ENCODE measurements around the gene NXPH4.

NXPH4 gene

DNA sequence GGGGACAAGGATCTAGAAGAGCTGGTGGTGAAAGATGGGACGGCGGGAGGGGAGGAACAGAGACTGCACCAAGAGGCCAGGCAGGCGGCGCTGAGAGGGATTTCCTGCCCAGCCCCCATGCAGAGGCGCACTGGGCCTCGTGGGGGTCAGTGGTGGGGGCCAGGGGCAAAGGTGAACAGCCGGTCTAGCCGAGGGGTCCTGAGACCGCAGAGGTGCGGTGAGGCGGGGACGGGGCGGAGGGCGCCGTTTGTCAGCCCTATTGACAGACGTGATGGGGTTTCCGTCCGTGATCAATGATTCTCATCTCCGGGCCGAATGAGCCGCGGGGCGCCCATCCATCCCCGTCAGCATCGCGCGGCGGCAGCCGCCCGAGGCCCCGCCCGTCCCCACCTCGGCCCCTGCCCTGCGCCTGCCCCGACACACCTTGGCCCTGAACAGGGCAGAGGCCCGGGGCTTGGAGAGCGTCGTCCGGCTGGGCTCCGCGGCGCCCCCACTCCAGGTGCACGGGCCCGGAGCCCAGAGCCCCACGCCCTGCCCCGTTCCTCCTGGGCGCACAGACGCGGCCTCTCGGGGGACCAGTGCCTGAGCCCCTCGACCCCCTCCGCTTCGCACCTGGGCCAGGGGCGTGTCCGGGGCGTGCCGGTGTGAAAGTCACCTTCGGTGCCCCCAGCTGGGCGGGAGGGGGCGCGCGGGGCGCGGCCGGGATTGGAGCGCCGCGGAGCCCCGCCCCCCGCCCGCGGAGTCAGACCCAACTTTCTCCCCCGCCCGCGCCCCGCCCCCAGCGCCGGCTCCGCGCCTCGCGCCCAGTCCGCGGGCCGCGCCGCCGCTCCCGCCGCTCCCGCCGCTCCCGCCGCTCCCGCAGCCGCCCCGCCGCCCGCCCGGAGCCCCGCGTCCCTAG is at the start of gene NXPH4:
NXPH4 (plus strand) TSS at position 781 of the 898 bp plus-strand sequence. CDS start 176 bp downstream, outside the sequence.
- peak; percentile 85 for DNase-seq (ENCODE audit: low spot score)

DNA sequence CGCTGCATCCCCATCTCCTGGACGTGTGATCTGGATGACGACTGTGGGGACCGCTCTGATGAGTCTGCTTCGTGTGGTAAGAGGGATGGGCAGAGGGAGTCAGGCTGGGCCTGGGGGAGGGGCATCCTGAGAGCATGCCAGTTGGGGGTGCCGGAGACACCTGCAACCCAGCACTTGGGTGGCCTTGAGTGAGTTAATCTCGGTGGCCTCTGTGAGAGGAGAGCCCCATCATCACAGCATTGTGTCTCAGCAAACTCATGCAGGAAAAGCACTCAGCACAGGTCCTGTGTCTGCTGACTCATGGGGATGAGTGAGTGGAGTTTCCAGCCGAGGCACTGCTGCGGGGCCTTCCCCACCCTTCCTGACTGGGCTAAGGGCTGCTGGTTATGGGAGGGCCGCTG is 49.6 kb upstream of the NXPH4 start:
- no peak for DNase-seq (ENCODE audit: low spot score)

DNA sequence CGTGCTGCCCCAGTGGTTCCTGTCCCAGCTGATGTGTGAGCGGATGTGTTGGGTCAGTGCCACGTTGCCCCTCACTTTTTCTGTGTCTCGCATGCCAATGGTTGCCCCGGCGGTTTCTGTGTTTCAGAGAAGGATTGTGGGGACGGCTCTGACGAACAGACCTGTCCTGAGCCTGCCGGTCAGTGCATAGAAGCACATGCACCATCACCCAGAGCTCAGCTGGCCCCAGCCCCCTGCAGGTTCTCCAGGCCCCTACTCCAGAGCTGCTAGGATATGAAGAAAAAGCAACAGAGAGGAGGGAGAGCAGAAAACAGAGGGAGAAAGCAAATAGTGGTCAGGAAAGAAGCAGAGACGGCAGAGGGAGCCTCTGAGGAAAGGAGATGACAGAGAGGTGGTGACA is 48.5 kb upstream of the NXPH4 start:
- DNase-seq (ENCODE audit: low spot score): no peak

DNA sequence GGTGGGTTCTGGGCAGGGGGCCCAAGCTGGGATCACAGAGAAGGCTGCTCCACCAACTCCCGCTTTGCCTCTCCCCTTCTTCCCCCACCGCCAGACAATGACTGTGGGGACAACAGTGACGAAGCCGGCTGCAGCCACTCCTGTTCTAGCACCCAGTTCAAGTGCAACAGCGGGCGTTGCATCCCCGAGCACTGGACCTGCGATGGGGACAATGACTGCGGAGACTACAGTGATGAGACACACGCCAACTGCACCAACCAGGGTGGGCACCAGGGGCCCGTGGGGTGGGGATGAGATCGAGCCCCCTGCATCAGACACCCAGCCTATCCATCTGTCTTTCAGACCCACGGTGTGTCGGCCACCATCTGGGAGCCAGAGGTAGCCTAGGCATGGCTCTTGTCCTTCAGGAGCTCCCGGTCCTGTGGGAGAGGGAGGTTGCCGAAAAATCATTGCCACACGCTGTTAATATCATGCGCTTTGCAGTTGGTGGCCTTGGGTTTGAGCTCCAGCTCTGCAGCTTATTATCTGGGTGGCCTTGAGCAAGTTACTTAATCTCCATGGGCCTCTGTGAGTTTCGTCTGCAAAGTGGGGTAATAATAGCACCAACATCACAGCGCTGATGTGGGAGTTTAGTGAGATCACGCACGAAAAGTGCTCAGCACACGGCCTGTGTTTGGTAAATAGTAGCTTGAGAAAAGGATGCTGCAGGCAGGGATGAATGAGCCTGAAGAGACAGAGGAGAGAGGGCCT is 47.4 kb upstream of the NXPH4 start:
- no peak for DNase-seq (ENCODE audit: low spot score)

DNA sequence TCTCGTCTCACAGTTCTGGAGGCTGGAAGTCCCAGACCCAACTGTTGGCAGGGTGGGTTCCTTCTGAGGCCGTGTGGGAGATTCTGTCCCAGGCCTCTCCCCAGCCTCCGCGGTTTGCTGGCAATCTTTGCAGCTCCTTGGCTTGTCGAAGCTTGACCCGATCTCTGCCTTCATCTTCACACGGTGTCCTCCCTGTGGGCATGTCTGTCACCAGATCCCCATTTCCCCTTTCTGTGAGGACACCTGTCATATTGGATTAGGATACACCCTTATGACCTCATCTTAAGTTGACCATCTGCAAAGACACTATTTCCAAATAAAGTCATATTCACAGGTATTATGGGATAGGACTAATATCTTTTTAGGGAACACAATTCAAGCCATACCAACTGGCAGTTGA is 46.6 kb upstream of the NXPH4 start:
- DNase-seq (ENCODE audit: low spot score): no peak

DNA sequence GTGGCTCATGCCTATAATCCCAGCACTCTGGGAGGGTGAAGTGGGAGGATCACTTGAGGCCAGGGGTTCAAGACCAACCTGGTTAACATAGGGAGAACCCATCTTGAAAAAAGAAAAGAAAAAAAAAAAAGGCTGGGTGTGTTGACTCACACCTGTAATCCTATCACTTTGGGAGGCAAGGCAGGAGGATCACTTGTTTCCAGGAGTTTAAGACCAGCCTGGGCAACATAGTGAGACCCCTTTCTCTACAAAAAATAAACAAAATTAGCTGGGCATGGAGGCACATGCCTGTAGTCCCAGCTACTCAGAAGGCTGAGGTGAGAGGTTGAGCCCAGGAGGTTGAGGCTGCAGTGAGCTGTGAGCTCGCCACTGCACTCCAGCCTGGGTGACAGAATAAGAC is 46.2 kb upstream of the NXPH4 start:
- no peak for DNase-seq (ENCODE audit: low spot score)

DNA sequence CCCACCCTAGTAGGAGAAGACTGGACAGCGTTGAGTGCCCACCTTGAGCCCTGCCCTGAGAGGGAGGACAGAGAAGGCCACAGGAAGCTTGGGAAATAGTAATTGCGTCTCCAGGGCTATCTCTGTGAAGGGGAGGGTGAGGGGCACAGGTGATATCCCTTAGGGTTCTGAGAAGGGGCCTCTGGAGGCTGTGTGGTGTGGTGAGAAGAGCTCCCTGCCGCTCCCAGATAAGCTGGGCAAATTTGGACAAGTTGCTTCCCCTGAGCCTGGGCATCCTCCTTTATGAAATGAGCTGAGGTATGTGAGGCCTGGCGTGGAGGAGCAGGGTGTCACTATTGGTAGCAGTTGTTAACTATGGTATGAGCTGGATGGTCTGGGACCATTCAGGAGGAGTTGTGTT is 45.7 kb upstream of the NXPH4 start:
- no peak for DNase-seq (ENCODE audit: low spot score)

DNA sequence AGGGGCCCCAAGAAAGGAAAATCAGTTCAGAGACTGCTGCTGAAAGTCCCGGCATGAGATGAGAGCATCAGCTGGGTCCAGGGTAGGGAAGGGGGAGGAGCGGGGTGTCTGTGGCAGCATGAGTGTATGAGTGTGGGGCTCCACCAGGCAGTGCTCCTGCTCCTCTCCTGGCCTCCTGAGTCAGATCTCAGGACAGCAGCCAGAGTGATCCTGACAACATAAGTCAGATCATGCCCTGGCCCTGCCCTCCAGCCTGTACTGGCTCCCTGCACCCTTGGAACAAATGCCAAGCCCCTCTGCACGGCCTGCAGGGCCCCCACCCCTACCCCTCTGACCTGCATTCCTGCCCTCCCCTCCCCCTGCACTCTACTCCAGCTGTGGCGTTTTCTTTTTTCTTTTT is 44.9 kb upstream of the NXPH4 start:
- no peak for DNase-seq (ENCODE audit: low spot score)

DNA sequence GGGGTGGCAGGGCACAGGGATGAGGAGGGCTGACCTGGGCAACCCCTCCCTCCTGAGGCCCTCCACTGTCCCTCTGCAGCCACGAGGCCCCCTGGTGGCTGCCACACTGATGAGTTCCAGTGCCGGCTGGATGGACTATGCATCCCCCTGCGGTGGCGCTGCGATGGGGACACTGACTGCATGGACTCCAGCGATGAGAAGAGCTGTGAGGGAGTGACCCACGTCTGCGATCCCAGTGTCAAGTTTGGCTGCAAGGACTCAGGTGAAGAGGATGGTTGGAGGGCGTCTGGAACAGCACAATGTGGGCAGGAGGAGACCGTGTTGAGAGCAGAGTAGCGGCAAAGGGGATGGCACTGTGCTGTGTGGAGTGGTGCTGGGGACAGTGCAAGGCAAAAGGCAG is 43.5 kb upstream of the NXPH4 start:
- peak; percentile 89 for DNase-seq (ENCODE audit: low spot score)

DNA sequence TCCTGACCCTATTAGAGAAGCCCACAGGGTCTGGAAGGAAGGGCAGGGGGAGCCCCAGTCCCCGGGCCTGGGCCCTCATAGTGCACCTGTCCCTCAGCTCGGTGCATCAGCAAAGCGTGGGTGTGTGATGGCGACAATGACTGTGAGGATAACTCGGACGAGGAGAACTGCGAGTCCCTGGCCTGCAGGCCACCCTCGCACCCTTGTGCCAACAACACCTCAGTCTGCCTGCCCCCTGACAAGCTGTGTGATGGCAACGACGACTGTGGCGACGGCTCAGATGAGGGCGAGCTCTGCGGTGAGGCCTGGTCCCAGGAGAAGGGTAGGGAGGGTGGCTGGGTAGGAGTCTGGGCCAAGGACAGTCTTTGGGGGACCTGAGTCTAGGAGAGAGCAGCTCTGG is 42.9 kb upstream of the NXPH4 start:
- no peak for DNase-seq (ENCODE audit: low spot score)

DNA sequence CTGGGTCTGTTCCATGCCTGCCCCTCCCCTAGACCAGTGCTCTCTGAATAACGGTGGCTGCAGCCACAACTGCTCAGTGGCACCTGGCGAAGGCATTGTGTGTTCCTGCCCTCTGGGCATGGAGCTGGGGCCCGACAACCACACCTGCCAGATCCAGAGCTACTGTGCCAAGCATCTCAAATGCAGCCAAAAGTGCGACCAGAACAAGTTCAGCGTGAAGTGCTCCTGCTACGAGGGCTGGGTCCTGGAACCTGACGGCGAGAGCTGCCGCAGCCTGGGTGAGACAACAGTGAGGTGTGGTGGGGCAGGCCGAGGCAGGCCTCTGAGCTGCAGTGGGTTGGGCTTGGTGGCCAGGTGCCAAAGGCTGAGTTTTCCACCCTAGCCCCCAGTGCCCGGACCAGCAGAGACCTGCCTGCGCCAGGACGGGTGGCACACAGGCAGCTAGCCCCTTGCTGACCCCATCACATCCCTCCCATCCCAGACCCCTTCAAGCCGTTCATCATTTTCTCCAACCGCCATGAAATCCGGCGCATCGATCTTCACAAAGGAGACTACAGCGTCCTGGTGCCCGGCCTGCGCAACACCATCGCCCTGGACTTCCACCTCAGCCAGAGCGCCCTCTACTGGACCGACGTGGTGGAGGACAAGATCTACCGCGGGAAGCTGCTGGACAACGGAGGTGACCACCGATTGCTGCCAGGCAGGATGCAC is 41.0 kb upstream of the NXPH4 start:
- peak; percentile 95 for DNase-seq (ENCODE audit: low spot score)

DNA sequence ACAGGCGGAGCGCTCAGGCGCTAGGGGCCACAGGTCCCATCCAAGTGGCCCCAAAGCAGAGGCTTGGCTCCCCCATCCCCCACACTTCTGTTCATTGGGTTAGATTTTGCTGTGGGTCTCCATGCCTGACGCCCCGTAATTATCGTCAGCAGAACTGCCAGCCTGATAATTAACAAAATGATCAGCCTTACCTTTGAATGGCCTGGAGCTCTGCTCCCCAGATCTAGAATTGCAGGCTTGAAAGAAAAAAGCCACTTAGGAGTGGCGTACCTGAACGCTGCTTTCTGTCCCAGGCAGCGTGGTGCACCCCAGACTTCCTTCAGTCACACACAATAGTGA is 40.5 kb upstream of the NXPH4 start:
- no peak for DNase-seq (ENCODE audit: low spot score)

DNA sequence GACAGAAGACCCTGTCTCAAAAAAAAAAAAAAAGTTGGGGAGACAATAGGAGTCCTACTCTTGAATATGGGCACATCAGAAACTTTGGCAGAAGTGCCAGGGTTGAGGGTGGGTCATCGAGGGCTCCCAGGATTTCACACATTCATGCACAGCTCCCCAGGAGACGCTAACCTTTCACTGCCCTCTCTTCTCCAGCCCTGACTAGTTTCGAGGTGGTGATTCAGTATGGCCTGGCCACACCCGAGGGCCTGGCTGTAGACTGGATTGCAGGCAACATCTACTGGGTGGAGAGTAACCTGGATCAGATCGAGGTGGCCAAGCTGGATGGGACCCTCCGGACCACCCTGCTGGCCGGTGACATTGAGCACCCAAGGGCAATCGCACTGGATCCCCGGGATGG is 39.7 kb upstream of the NXPH4 start:
- no peak for DNase-seq (ENCODE audit: low spot score)

DNA sequence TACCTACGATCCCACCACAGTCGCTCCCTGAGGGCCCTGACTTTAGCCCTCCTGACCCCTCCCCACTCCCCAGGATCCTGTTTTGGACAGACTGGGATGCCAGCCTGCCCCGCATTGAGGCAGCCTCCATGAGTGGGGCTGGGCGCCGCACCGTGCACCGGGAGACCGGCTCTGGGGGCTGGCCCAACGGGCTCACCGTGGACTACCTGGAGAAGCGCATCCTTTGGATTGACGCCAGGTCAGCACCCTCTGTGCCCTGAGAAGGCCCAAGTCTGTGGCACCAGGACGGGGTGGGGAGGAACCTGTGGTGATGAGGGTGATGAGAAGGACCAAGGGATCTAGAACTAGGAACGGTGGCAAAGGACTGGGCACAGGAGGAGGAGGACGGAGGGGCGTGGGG is 39.2 kb upstream of the NXPH4 start:
- DNase-seq (ENCODE audit: low spot score): no peak

DNA sequence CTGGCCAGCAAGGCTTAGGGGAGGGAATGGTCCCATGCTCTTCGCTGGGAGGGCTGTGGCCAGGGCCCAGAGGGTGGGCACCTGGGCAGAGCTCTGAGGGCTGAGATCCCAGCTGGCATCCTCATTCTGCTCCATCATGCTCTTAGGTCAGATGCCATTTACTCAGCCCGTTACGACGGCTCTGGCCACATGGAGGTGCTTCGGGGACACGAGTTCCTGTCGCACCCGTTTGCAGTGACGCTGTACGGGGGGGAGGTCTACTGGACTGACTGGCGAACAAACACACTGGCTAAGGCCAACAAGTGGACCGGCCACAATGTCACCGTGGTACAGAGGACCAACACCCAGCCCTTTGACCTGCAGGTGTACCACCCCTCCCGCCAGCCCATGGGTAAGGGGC is 38.4 kb upstream of the NXPH4 start:
- DNase-seq (ENCODE audit: low spot score): no peak

DNA sequence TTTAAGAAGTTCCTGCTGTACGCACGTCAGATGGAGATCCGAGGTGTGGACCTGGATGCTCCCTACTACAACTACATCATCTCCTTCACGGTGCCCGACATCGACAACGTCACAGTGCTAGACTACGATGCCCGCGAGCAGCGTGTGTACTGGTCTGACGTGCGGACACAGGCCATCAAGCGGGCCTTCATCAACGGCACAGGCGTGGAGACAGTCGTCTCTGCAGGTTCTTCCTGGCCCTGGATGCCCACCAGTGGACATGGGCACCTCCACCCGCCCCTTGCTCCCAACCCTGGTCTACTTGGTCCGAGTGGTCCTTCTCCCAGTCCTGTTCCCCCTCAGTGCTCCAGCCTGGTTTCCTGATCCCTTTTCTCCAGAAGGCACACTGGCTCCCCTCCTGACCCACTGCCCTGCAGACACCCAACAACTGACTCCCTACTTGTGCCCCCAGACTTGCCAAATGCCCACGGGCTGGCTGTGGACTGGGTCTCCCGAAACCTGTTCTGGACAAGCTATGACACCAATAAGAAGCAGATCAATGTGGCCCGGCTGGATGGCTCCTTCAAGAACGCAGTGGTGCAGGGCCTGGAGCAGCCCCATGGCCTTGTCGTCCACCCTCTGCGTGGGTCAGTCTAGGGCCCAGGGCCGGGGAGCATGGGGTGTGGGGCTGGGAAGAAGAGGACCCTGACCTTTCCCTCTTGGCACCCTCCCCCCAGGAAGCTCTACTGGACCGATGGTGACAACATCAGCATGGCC is 37.1 kb upstream of the NXPH4 start:
- no peak for DNase-seq (ENCODE audit: low spot score)

DNA sequence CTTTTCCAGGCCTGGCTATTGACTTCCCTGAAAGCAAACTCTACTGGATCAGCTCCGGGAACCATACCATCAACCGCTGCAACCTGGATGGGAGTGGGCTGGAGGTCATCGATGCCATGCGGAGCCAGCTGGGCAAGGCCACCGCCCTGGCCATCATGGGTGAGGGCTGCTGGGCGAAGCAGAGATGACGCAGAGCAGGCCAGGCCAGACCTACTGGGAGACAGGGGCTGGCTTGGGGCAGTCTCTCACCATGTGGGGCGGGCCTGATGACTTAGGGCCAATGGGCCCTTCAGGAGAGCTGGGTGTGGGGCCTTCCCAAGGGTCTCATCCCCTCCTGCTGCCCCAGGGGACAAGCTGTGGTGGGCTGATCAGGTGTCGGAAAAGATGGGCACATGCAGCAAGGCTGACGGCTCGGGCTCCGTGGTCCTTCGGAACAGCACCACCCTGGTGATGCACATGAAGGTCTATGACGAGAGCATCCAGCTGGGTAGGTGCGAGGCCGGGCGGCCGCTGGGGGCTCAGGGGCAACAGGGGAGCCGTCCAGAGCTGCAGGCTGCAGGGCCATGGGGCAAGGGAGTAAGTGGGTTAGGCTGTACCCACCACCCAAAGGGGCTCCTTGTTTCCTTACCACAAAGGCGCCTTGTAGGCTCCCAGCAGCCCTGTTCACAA is 36.1 kb upstream of the NXPH4 start:
- DNase-seq (ENCODE audit: low spot score): no peak

DNA sequence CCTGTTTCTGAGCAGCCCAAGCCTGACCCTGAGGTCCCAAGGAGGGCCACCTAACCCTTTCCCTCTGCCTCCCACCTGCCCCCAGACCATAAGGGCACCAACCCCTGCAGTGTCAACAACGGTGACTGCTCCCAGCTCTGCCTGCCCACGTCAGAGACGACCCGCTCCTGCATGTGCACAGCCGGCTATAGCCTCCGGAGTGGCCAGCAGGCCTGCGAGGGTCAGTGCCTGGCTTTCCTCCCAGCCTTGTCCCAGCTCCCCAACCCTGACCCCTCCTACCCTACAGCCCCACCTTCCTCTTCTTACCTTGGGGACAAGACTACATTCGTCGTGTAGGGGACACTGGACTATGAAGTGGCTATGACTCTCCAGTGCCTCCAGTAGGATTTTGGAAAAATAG is 35.5 kb upstream of the NXPH4 start:
- DNase-seq (ENCODE audit: low spot score): no peak

DNA sequence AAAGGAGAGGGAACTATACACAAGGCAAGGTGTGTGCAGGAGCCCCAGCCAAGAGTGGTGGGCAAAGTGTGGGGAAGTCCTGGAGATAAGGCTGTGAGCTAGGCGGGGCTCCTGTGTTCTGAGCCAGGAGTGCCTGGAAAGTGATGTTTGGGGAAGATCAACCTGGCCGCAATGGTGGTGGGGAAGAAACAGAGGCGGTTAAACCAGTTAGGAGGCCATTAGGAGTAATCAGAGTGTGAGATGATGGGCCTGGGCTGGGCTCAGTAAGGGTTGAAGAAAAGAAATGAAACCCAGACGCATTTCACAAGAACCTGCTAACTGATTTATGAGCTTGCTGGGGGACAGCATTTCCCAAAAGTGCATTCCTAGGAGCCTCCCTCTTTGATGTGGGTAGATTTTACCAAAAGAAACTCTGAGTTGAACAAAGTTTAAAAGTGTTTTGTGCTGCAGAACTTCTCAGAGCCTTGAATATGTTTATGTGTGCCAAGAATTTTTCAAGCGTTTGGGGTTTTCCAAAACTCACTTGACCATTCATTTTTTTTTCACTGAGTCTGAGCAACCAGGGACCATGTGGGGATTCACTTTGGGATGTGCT is 34.9 kb upstream of the NXPH4 start:
- no peak for DNase-seq (ENCODE audit: low spot score)

DNA sequence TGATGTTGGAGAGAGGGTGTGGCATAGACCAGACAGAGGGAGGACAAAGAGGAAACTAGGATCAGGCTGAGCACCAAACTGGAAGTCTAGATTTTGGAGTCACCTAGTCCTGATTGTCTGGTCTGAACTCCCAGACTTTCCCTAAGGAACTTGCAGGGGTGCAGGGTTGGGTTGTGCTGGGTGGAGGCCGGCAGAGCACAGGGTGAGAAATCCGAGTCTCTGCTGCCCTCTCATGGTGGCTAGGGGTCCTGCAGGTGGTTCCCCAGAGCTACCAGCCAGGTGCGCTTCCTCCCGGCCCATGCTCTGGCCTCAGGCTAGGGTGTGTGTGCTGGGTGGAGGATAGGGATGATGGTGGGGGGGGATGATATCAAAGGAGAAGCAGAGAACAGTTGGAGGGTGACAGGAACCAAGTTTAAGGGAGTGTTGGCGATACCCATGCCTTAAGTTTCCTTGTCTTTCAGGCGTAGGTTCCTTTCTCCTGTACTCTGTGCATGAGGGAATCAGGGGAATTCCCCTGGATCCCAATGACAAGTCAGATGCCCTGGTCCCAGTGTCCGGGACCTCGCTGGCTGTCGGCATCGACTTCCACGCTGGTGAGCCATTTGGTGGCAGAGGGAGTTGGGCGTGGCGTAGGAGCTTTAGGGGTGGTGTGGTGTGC is 33.5 kb upstream of the NXPH4 start:
- peak; percentile 99 for DNase-seq (ENCODE audit: low spot score)
